ENCODE data around the gene CDH4. TPM values are rescaled to one million over a fixed set of nuclear protein-coding genes. Genes with fewer than 3 reads are reported as not detected.

The CDH4 gene
- total RNA-seq, 1 donor from 2014 or later, result 22.3 TPM

DNA sequence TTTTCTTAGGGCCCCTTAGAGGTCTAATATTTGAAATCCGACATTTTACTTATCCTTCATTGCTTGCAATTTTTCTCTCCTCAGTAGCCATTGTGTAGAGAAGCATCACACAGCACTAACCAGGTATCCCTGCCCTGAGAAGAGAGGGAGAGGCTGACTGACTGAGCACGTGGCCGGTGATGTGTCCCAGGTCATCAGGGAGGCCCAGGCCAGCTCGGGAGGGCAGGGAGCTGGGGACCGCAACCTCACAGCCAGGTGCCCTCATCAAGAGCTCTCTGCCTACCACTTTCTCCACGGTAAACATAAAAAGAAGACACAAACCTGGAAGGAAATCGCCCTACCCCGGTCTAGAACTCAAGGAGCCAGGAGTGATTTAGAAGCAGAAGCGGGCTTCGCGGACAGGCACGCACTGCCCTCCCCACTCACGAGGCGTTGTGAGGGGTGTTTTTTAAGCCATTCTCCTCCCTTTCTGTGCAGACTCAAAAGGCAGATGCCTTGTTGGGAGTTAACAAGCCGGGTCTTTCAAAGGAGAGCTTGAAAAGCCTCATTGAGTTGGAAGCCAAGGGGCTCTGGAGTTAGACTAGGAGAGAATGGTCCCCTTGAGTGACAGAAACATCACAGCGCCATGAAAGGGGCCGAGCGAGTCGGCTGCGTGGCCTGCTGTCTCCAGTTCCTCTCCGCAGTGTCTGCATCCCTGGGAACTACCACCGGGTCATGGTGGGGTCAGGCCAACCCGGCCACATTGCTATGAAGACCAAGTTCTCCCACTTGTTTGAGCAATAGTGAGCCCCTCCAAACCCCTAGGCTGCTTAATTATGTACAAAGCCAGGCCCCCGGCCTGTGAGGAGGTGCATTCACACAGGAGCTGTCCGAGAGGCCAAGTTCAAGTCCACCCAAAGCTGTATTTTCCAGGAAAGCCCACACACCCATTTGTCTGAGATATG, 285.4 kb downstream of the CDH4 start:
- no peak for DNase-seq

DNA sequence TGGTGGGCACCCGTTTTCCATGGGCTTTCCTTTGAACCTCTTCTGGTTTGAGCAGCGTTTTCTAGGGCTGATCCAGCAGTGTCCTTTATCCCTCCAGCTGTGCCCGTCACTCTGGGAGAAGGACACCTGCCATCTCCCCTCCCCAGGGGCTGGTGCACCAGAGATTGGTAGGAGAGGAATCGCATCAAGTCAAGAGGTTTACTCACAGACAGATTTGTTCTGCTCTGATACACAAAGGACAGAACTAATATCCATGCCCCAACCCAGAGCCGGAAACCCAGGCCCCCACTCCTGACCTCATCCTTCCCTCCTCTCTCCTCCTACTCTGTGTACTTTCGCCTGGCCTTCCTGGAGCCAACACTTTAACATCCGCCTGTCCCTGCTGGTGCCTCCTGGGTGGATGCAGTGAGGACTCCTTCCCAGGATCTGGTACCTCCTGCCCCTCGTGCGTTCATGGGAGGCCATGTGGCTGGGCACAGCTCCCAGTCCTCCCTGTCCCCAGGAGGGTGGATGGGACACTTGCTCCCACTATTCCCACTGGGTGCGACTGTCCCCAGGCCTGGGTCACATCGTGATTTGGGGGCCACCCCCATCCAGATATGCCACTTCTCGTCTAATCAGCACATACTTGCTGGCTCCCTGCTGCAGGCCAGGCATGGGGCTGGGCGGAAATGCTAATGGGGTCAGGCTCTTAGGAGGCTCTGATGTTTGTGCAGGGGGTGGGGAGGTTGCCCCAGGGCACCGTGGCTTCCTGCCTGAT, 286.3 kb downstream of the CDH4 start:
- no peak for DNase-seq

DNA sequence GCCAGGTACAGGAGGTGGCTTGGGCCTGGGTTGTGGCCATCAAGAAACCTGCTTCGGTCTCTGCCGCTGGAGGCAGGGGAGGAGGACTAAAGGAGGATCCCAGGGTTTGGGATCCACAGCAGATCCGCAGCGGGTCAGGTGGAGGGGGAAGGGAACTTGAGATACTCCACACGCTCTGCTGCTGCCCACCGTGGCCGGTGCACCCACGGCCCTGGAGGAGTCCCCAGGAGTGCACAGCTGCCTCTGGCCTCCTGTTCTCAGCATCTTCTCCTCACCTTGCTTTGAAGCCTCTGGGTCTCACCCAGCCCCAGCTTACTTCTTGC, 286.8 kb downstream of the CDH4 start:
- DNase-seq, result no peak

DNA sequence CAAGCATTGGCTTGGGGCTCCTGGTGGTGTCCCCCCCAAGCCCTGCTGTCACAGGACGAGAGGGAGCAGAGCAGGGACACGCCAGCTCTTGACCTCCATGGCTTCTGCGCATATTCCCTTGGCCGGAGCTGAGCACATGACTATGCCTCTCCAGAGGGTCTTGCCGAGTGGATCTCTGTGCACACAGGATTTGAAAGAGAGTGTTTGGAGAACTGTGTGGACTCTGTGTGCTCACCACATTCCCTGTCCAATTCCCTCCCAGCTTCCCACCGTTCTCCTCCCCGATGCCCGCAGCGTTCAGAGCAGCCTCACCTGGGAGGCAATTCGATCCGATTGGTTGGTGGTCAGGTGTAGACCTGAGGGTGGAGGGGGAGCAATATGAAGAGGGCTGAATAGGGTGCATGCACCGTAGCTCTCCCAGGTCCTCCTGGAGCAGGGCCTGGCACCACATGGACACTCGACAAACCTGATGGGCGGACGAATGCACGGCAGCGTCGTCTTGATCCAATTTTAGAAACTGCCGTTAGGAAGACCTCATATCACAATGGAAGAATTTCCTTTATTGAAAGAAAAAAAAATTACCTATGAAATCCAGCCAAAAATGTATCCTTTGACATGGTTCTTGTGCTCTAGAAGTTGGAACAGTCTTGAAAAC, 287.8 kb downstream of the CDH4 start:
- no peak for DNase-seq

DNA sequence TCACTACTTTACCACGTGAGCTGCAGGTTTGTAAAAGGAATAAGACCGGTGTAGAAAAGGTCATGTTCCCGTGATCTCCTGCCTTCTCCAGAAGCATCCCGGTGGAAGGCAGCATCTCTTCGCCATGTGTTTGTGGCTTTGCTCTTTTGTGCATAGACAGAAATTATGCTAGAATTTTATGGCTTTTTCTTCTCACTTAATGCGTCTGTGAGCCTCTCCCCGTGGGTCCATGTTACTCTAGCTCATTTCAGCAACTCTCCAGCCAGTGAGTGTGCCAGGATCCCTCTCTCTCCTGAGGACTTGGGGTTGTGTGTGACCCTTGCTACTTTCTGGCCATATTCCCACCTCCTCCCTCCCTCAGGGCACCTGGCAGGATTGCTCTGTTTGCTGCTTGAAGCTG, 289.5 kb downstream of the CDH4 start:
- DNase-seq, result no peak

DNA sequence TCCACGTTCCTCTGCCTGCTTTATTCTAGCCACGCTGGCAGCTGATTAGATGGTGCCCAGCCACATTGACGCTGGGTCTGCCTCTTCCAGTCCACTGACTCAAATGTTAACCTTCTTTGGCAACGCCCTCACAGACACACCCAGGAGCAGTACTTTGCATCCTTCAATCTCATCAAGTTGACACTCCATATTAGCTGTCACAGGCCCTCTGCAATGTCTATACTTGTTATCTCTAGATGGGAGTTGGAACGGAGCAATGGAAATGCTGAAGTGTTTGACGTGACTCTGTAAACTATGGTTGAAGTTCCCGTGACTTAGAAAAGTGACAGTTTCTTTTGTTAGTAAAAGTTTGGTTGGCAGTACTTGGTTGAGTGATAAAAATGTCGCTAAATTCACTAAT, 291.0 kb downstream of the CDH4 start:
- DNase-seq, result no peak

DNA sequence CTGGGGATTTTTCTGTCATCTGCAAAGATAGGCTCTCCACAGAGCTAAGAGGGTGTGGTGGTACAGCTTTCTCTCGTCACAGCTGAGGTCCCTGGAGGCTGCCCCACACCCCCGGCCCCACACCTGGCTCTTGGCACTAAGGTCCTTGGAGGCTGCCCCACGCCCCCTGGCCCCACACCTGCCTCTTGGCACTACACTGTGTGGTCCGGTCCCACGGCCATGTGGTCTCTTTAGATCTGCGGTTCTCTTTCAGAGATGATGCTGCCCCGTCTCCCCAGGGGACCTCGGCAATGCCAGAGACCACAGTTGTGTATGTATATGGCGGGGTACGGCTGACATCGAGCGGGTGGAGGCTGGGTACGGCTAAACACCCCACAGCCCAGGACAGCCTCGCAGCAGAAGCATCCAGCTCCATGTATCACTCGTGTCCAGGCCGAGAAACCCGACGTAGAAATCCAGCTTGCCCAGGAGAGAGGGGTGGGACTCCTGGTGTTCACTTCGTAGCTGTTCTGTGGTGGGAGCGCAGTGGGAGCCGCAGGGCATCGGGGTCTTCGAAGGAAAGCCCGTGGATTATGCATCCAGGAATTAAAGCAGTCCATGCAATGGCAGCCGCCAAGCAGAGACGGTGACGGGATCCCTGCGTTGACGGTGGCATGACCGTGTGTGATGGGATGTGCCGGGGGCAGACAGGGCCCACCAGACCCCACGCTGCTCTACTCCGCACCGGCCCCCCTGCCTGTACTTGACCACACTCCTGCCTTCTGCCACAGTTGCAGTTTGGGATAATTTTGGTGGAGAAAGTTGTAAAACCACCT, 292.1 kb downstream of the CDH4 start:
- DNase-seq, result no peak

DNA sequence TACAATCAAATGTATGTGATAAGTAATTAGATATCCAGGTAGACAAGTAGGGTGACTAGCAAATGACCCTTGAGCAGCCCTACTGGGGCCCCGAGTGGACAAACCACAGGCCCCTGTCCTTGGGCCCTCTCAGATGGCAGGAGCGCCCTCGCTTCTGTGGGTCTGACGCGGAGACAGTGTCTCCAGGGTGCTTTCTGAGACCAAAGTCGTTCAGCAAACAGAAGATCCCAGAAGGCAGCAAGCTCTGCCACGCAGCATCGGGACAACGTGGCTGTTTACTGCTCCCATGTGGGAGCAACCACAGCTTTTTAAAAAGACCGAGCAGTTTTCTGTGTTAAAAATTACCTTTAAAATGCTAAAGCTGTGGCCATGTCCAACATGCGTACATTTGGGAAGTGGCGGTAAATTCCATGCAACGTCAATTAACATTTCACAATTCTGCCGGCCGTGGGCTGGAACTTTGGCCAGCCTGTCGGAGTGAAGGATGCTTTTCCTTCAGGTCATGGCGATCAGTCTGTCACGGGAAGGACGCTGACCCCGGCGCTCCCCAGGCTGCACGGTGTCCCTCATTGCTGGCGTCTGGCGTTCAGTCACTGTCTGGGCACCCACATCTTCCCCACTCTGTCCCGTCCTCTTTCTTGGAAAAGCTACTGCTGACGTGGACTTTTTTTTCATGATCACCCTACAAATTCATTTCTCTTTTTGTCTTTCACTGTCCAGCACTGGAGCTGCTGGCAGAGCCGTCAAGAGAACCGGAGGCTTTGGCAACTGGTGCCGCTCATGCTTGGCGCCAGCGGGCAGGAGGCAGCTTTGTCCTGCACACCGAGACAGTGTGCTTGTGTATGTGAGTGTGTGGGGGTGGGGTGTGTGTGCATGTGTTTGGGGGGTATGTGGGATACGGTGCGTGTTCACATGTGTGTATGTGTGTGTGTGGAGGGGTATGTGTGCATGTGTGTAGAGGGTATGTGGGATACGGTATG, 293.1 kb downstream of the CDH4 start:
- DNase-seq, result no peak

DNA sequence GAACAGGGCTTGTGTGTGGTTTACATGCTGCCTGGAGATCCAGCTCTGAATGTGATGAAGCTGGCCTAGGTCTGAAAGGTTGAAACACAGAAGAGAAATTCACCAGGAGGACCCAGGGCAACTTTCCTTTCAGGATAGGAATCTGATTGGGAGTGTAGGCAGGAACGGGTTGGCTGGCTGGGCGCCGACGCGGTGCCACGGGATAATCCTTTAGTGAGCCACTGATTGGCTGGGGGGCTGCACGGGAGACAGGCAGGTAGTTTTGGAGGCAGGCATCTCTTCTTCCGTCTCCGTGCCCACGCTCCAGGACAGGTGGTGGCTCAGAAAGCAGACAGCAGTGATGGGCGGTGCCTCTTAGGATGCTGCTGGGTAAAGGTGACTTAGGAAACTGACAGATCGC, 294.6 kb downstream of the CDH4 start:
- DNase-seq, result no peak

DNA sequence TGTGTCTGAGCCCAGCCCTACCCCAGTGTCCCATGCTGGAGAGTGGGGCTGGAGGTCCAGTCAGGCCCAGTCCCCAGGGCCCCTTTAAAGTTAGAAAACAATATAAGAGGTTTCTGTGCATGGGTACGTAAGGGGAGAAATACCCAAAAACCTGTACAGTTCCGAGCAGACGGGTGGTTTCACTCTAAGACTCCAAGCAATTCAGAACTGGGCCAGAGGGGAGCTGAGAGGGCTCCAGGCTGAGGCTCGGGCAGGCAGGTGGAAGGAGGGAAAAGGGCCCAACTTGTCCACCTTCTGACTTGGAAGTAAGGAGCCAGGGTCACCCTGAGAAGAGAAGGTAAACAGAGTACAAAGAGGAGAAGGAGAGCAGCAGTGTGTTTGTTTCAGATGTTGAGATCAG, 296.0 kb downstream of the CDH4 start:
- DNase-seq, result no peak

DNA sequence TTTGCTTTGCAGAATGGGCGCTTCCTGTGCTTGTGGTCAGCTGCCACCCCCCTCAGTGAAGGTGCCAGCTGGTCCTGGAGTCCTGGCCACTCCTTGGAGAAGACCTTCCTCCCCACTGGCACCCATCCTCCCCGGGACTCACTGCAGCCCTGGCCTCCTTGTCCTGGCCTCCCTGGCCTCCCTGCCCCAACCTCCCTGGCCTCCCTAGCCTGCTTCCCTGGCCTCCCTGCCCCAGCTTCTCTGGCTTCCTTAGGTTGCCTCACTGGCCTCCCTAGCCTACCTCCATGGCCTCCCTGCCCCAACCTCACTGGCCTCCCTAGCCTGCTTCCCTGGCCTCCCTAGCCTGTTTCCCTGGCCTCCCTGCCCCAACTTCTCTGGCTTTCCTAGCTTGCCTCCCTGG, 297.8 kb downstream of the CDH4 start:
- no peak for DNase-seq

DNA sequence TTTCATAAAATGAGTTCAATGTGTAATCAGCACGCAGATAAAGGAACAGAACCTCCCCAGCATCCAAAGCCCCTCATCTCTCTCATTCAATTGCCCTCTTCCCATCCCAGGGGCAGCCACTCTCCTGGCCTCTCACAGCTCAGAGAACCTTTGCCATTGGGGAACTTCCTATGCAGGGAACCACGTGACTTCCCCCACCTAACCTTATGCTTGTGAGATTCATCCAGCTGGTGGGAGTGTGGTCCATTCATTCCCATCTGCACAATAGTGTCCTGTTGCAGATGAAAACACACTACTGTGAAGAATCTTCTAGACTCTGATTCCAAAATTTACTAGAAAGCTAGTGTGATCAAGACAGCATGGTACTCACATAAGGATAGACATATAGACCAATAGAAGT, 299.3 kb downstream of the CDH4 start:
- no peak for DNase-seq

DNA sequence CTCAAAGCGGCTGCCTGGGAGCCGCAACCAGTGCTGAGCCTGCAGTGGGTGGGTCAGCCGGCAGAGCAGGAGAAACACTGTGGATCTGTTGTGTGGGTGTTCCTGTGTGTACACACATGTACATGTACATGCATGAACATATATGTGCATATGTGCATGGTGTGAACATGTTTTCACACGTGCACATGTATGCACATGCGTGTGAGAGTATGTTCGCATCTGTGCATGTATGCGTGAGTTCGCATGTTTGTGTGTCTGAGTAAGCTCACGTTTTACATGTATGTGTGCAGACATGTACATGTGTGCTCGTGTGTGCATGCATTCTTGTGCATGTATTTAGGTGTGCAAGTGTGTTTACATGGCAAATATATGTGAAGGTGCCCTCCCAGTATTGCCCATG, 302.6 kb downstream of the CDH4 start:
- DNase-seq, result no peak

DNA sequence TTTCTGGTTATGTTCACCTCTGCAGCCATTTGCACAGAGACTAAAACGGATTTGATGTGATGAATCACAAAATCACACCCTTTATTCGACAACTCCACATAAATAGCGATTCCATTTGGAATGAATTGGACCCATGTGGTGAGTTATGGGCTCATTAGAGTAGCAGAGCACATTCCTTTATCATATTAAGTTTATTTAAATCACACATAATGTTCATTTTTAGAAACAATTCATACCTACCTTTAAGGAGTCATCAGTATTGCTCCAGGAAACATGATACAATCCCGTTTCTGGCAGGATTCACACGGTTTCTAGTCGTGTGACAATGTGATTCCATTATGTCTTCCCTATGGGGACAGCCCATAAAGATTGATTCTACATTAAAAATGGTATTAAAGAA, 303.5 kb downstream of the CDH4 start:
- no peak for DNase-seq

DNA sequence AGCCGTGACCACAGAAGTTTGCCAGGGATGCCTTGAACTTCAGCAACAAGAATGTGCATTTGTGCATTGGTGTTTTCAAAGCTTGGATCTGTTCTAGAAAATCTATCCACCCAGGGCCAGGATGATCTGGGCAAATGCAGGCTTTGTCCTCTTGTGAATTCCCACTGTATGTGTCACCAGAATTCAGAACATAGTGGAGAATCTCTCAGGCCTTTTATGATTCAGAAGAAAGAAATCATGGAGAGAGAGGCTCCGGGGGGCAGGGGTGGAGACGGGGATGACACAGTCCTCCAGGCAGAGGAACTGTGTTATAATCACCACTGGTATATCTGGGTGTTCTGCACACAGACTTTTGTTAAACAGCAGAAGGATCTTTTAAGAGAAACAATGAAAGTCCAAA, 304.1 kb downstream of the CDH4 start:
- no peak for DNase-seq

DNA sequence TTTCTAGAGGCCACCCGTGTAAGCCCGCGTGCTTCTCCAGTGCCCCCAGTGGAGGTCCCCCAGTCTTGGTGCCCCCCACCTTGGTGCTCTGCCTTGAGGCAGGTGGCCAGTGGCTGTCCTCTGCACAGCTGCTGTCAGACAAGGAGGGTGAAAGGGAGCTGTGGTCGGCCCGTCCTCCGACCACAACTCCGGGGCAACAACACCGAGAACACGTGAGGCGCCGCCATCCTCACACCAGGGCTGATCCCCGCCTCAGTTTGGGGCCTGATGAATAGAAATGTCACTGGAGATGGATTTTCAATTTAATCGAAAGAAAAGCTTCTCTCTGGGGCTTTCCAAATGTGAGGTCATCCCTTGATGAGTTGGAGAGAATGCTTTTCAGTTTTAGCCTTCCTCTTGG, 304.6 kb downstream of the CDH4 start:
- no peak for DNase-seq

DNA sequence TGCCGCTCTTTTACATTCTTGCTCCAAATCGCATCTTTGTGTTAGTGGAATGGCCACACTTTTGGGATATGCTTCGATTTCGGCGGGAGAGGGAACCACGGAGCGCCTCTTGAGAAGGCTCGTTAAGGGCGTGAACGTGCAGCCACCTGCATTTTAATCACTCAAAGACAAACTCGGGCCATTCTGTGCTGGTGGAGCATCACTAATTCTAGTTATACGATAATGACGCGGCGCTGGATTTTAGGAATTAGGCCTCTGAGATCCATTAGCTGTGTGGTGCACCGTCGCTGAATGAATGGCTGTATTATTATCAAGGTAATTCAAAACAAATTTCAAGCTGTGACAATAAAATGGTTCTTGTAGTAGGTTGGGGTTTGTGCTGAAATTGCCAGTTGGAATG, 305.6 kb downstream of the CDH4 start:
- no peak for DNase-seq

DNA sequence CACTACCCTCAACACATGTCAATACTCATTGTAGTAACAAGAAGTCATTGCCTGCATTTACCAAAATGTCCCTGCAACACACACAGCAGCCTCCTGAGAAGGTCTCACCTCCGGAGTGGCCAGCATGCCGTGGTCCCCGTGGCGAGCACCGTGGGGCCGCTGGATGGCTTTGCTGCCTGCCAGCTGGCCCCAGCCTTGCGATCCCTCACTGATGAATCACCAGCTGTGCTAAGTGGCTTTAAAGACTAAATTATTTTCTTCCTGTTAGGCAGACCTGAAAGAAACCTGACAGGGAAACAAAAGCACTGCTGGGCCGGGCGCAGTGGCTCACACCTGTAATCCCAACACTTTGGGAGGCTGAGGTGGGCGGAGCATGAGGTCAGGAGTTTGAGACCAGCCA, 306.7 kb downstream of the CDH4 start:
- no peak for DNase-seq

DNA sequence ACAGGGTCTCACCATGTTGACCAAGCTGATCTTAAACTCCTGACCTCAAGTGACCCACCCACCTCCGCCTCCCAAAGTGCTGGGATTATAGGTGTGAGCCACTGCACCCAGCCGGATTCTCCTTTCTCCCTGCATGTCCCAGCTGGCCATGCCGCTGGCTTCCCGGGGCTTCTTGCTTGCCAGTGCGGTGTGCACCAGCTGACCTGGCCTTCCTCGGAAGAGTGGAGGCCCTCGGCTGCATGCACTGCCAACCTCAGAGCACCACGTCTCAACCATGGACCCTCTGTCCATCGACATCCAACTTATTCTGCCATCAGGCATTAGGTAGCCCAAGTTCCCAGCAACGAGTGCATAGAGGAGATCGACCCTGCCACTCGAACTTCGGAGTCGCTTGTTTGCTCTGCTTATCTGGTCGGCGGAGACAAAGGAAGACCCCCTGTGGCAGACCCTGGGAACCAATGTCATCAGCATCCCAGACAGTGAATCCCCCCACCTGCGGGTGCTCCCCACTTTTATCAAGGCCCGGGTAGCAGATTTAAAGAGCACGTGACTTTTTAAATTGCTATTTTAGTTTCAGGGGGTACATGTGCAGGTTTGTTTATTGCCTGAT, 307.8 kb downstream of the CDH4 start:
- no peak for DNase-seq

DNA sequence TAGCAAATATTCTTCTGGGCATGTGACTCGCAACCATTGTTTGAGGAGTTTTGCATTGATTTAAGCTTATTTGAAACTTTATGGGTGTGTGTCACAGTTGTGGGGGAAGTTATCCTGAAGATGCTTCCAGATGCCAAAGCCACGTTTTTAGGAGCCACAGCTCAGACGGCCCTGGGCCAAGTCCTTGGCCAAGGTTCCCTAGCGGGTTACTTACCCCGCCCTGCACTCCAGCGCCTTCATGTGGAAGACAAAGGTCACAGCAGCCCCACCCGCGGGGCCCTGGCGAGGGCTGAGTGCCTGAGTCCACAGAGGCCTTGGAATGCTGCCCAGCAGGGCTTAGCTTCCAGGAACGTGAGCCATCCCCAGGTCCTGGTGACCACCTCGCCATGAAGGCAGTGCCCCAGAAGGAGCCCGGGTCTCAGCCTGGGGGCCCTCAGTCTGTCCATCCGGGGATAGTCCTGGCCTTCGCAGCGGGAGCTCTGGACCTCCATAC, 308.3 kb downstream of the CDH4 start:
- no peak for DNase-seq
